Caki2 (cell line): ENCODE results near the gene ADAMTS6. TPM values are rescaled to one million over a fixed set of nuclear protein-coding genes. Genes with fewer than 3 reads are reported as not detected.

ENCODE experiments used
- DNase-seq: peaks from one replicate; pipeline ENCODE4 v3.0.0-alpha.2; 2015; ENCODE audit warnings: low read depth
- in situ Hi-C: cut with HindIII; loops from 2 replicates; pipeline ENCODE4 v1.10.0; 2016; ENCODE audit warnings: low sequenced_read_pairs, low pct_unique_long_range_greater_than_20kb, mixed read lengths
- total RNA-seq: library from RNA; depleted of rRNA; stranded (reverse); fragments of >200 nt; shearing (Covaris generic); gene quantifications from 2 replicates; pipeline ENCODE4 v1.2.3, GENCODE V29; 2014; ENCODE audit warnings: low replicate concordance; rRNA removed

ADAMTS6 gene
- total RNA-seq, 1 experiment from 2014 or later, result not detected

GRCh38 chr5:65108786-65109743 lies 372.7 kb downstream of the ADAMTS6 start:
- in situ Hi-C loops, result no loop called here
- DNase-seq, result no peak

- DNase-seq, result no peak
Measured at GRCh38 chr5:65105301-65105700, 376.4 kb downstream of the ADAMTS6 start.

GRCh38 chr5:65104831-65105230 lies 376.9 kb downstream of the ADAMTS6 start:
- in situ Hi-C loops, result no loop called here
- no peak for DNase-seq

More at GRCh38 chr5:65105301-65105700, 376.4 kb downstream of the ADAMTS6 start:
- in situ Hi-C loops, result no loop called here

GRCh38 chr5:65103756-65104440 lies 377.8 kb downstream of the ADAMTS6 start:
- in situ Hi-C loops, result no loop called here
- no peak for DNase-seq

- in situ Hi-C loops, result no loop called here
- DNase-seq, result peak; percentile 62
Measured at GRCh38 chr5:65102976-65103711, 378.6 kb downstream of the ADAMTS6 start.

- no peak for DNase-seq
- in situ Hi-C loops, result no loop called here
Measured at GRCh38 chr5:65102371-65102975, 379.2 kb downstream of the ADAMTS6 start.

GRCh38 chr5:65101632-65102100 lies 380.1 kb downstream of the ADAMTS6 start:
- DNase-seq, result no peak
- in situ Hi-C loops, result no loop called here

- in situ Hi-C loops, result no loop called here
- DNase-seq, result peak; percentile 42
Measured at GRCh38 chr5:65100911-65101631, 380.6 kb downstream of the ADAMTS6 start.

Other genes starting within 250 kb of the ADAMTS6 start
- 31.8 and 34.5 TPM in 2 replicates for gene CENPK, start 81.2 kb upstream of the ADAMTS6 start, total RNA-seq
- 9.3 and 16.5 TPM in 2 replicates for gene PPWD1, start 81.4 kb upstream of the ADAMTS6 start, total RNA-seq
- 3.9 and 9.7 TPM in 2 replicates for gene TRIM23, start 142.4 kb upstream of the ADAMTS6 start, total RNA-seq
- 0.51 and 0.52 TPM in 2 replicates for gene SHLD3, start 143.1 kb upstream of the ADAMTS6 start, total RNA-seq
- gene TRAPPC13, start 143.1 kb upstream of the ADAMTS6 start, total RNA-seq, result 22.2 and 32.8 TPM in 2 replicates
- 5.3 and 9.8 TPM in 2 replicates for gene SGTB, start 240.2 kb upstream of the ADAMTS6 start, total RNA-seq
- gene NLN, start 240.3 kb upstream of the ADAMTS6 start, total RNA-seq, result 51.3 and 61.0 TPM in 2 replicates